Ectodermal cell (in vitro differentiated cells): Measurements from ENCODE around the gene ESR2.

Experiments
- H3K27ac ChIP-seq: 2 replicates; pipeline ENCODE4 v1.7.0; 2013; ENCODE audit warnings: mild to moderate bottlenecking, low read depth, low read length; ENCODE audit not compliant: insufficient read depth, poor library complexity, severe bottlenecking
- H3K27me3 ChIP-seq: 2 replicates; pipeline ENCODE4 v1.7.0; 2013; ENCODE audit warnings: mild to moderate bottlenecking, low read length; ENCODE audit not compliant: insufficient read depth, control insufficient read depth, poor library complexity, severe bottlenecking
- H3K36me3 ChIP-seq: one replicate; pipeline ENCODE4 v1.7.0; 2013; ENCODE audit warnings: low read length; ENCODE audit not compliant: control insufficient read depth, insufficient read depth
- H3K4me1 ChIP-seq: one replicate; pipeline ENCODE4 v1.7.0; 2013; ENCODE audit warnings: low read length; ENCODE audit not compliant: control insufficient read depth, insufficient read depth
- H3K4me3 ChIP-seq: 2 replicates; pipeline ENCODE4 v1.7.0; 2013; ENCODE audit warnings: low read depth, low read length, control low read depth; ENCODE audit not compliant: insufficient read depth
- H3K9me3 ChIP-seq: 2 replicates; pipeline ENCODE4 v1.7.0; 2013; ENCODE audit warnings: mild to moderate bottlenecking, low read length, moderate library complexity; ENCODE audit not compliant: control insufficient read depth
- WGBS, 2 experiments: methylation state at CpG; one replicate each; pipeline ENCODE4 v1.1.7; 2013; ENCODE audit warnings: missing lambda C conversion rate in 2 of 2; 5-methylcytosine and 5-hydroxymethylcytosine counted together

ESR2 gene

GRCh38 chr14:64303471-64303917 lies 9.3 kb upstream of the ESR2 start:
- Histone ChIP-seq H3K27ac (no peak overlapping the region), H3K4me3 (no peak overlapping the region), H3K36me3 (no peaks in the 10 kb centered on the region), H3K27me3 (no peaks in the 10 kb centered on the region), H3K9me3 (no peaks in the 10 kb centered on the region), H3K4me1 (no peaks in the 10 kb centered on the region)
- WGBS, 2 experiments: 18 to 40% methylated on average over 3 to 4 of the region's 4 CpGs

DNA sequence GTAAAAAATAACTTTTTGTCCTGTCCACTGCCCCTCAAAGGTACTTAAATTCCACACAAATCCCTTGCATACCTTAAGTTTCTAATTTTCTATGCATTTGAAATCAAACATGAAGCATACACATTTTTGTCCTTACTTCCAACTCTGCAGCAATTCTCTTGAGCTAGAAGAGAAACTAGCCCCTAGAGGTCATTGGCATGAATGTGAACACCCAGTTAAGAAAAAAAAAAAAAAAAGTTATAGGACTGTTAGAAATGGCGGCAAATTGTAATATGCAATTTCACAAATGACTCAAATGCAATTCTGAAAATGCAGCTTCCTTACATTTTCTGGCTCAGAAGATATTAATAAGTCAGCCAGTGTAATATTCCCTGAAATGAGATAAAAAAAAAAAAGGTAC lies 4.6 kb upstream of the ESR2 start:
- Histone ChIP-seq H3K27ac (no peak overlapping the region), H3K27me3 (peaks cover 14% of the 10 kb centered on the region), H3K4me1 (peaks cover 3% of the 10 kb centered on the region), H3K36me3 (no peaks in the 10 kb centered on the region), H3K9me3 (no peaks in the 10 kb centered on the region), H3K4me3 (no peak overlapping the region)
- WGBS, 2 experiments: 80% methylated on average over 1 of the region's 1 CpG; no CpG with 5 or more reads in 1 of the 2 experiments

DNA sequence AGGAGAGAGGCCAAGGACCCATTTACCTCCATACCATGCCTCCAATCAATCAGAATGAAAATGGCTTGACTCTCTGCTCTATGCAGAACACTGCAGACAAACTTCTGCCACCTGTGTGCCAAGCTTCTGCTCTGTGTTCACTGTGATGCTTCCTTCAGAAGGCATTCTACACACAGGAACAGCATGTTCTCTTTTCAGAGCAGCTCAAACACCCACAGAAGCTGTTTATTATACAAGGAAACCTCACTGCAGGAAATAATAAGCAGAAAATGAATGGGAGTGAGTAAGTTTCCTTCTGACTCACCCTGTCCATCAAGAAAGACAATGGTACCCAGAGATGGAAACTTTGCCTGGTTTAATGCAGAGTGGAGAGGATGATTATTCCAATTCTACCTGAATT lies 2.4 kb upstream of the ESR2 start:
- Histone ChIP-seq H3K4me1 (peaks cover 8% of the 10 kb centered on the region), H3K27ac (no peak overlapping the region), H3K9me3 (no peaks in the 10 kb centered on the region), H3K27me3 (peaks cover 32% of the 10 kb centered on the region), H3K36me3 (no peaks in the 10 kb centered on the region), H3K4me3 (no peak overlapping the region)

- Histone ChIP-seq H3K36me3 (no peaks in the 10 kb centered on the region), H3K4me3 (peak overlapping the region; percentile 34), H3K9me3 (no peaks in the 10 kb centered on the region), H3K27me3 (peaks cover 32% of the 10 kb centered on the region), H3K27ac (no peak overlapping the region), H3K4me1 (peaks cover 8% of the 10 kb centered on the region)
- 11 to 12% methylated on average over 19 to 20 of the region's 20 CpGs for WGBS, 2 experiments
Observed at GRCh38 chr14:64294672-64295413, 672 bp upstream of the ESR2 start.

DNA sequence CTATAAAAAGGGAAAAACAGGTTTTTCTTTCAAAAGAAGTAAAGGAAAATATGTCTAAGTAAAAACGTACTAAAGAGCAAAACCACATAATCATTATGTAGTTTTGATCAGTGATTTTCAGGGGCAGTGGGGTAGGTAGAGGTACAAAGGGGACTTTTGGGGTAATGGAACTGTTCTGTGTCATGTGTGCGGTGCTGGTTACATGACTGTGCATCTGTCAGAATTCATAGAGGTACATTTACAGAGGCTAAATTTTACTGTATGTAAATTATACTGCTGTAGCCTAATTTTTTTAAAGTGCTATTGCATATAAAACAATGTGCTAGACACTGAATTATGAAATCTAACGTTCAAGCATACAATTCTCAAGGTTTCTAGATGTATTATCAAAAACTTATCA lies 2.0 kb downstream of the ESR2 start:
- peaks cover 32% of the 10 kb centered on the region for H3K27me3 ChIP-seq
- H3K9me3 ChIP-seq: no peaks in the 10 kb centered on the region
- H3K27ac ChIP-seq: no peak overlapping the region
- H3K36me3 ChIP-seq: no peaks in the 10 kb centered on the region
- 78 to 97% methylated on average over 2 to 3 of the region's 3 CpGs for WGBS, 2 experiments
- H3K4me1 ChIP-seq: peaks cover 8% of the 10 kb centered on the region
- no peak overlapping the region for H3K4me3 ChIP-seq

- WGBS, 2 experiments: 94 to 100% methylated on average over 1 of the region's 1 CpG
- H3K4me3 ChIP-seq: no peak overlapping the region
Observed at GRCh38 chr14:64289571-64289970, 4.6 kb downstream of the ESR2 start.

GRCh38 chr14:64281805-64282204 lies 12.4 kb downstream of the ESR2 start:
- H3K36me3 ChIP-seq: no peaks in the 10 kb centered on the region
- no peaks in the 10 kb centered on the region for H3K4me1 ChIP-seq
- no peak overlapping the region for H3K4me3 ChIP-seq
- H3K9me3 ChIP-seq: no peaks in the 10 kb centered on the region
- no peaks in the 10 kb centered on the region for H3K27me3 ChIP-seq
- WGBS, 2 experiments: 77 to 93% methylated on average over 1 of the region's 2 CpGs
- no peak overlapping the region for H3K27ac ChIP-seq

More at GRCh38 chr14:64289571-64289970, 4.6 kb downstream of the ESR2 start:
- Histone ChIP-seq H3K4me1 (peaks cover 7% of the 10 kb centered on the region), H3K27ac (no peak overlapping the region), H3K36me3 (no peaks in the 10 kb centered on the region), H3K9me3 (no peaks in the 10 kb centered on the region), H3K27me3 (peaks cover 25% of the 10 kb centered on the region)

DNA sequence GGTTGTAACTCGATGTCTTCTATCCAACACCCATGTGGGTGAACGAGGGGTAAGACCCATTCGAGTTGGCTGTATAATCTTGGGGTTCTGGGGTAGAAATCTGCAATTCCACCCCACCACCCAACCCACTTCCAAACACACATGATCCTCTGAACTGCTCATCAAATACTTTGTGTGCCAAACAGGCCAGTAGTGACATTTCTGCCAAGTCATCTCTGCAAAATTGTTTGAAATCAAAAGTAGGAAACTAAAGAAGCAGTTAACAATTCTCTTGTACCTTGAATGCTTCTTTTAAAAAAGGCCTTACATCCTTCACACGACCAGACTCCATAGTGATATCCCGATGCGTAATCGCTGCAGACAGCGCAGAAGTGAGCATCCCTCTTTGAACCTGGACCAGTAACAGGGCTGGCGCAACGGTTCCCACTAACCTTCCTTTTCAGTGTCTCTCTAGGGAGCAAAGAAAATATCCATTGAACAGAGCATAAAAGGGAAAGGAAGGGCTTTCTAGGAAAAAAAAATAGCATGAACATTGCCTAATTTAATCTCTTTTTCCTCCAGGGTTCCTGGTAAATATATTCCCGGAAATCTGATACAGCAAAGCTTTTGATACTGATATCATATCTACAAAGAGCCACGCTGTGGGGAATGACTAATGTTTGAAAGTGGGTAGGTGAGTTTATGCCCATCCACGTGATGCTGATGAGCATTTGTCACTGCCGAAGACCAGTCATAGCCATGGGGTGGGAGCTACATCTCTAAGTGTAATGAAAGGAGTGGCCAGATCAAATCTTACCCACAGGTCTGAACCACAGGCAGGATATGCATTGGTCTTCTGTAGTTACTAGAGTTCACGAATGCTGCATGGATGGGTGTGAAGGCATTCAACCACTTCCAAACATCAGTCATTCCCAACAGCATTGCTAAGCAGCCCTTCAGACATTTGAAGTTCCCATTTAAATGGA lies 14.2 kb downstream of the ESR2 start:
- Histone ChIP-seq H3K36me3 (no peaks in the 10 kb centered on the region), H3K9me3 (no peaks in the 10 kb centered on the region)
- 94 to 96% methylated on average over 14 to 15 of the region's 15 CpGs for WGBS, 2 experiments

GRCh38 chr14:64278458-64278857 lies 15.7 kb downstream of the ESR2 start:
- 44 to 58% methylated on average over 2 of the region's 2 CpGs for WGBS, 2 experiments
- no peaks in the 10 kb centered on the region for H3K27me3 ChIP-seq
- no peak overlapping the region for H3K4me3 ChIP-seq
- H3K4me1 ChIP-seq: no peaks in the 10 kb centered on the region
- no peaks in the 10 kb centered on the region for H3K36me3 ChIP-seq
- no peak overlapping the region for H3K27ac ChIP-seq
- H3K9me3 ChIP-seq: no peaks in the 10 kb centered on the region

More for the DNA sequence above, 14.2 kb downstream of the ESR2 start:
- Histone ChIP-seq H3K4me1 (no peaks in the 10 kb centered on the region), H3K4me3 (no peak overlapping the region), H3K27ac (no peak overlapping the region), H3K27me3 (no peaks in the 10 kb centered on the region)

DNA sequence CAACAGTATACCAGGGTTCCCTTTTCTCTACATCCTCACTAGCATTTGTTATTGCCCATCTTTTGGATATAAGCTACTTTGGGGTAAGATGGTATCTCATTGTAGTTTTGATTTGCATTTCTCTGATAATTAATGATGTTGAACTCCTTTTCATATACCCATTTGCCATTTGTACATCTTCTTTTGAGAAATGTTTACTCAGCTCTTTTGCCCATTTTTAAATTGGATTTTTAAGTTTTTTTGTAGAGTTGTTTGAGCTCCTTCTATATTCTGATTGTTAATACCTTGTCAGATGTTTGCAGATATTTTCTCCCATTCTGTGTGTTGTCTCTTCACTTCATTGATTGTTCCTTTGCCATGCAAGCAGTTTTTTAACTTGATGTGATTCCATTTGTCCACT lies 22.2 kb downstream of the ESR2 start:
- Histone ChIP-seq H3K36me3 (no peaks in the 10 kb centered on the region), H3K9me3 (no peaks in the 10 kb centered on the region), H3K4me1 (no peaks in the 10 kb centered on the region), H3K27ac (no peak overlapping the region), H3K4me3 (no peak overlapping the region), H3K27me3 (no peaks in the 10 kb centered on the region)
